ENCODE results near the gene TRAF2.

Gene TRAF2

DNA sequence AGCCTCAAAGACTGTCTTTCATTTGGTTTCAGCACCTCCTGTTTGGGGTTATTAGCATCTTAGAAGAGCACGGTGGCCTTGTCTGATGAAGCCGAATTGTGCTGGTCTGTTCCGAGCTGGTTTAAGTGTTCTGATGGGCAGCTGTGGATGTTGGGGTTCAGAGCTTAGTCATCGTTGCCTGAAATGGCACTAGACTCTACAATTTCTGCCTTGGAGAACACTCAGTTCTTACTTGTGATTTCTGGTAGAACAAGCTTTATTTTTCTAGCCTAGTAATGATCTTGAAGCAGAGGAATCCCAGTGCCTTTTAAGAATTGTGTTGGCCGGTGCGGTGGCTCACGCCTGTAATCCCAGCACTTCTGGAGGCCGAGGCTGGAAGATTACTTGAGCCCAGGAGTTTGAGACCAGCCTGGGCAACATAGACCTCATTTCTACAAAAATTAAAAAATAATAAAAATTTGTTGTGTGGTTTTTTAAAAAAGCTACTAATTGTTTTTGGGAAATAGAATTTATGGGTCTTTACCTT, 50.4 kb downstream of the TRAF2 start:
- no peak for DNase-seq (ENCODE audit: low read depth, low spot score)

DNA sequence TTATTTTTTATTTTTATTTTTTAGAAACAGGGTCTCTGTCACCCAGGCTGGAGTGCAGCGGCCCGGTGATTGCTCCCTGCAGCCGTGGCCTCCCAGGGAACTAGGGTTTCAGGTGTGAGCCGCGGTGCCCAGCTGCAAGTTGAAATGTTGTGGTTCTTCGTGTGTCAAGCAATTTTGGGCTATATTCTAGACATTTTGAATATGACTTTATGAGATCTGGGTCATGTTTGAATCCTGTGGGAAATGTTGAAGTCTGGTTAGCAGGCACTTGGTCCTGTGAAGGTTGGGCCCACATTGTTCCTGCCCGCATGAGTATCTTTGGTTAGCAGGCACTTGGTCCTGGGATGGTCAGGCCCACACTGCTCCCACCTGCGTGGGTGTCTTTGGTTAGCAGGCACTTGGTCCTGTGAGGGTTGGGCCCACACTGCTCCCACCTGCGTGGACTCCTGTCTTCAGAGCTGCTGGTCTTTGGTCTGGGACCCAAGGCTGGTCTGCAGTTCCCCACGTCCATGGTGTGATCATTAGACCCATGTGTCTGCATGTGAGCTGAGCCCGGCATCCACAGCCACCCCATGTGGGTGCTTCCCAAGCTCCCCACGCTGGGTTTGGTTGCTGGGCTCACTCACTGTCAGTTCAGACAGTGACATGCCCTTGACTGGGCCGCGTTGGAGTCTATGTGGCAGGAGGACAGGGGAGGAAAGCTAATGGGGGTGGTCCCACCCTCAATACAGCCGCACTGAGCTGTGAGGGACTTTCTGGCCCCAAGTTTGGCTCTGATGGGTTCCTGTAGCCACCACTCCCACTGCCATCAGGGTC, 51.1 kb downstream of the TRAF2 start:
- DNase-seq (ENCODE audit: low read depth, low spot score) = no peak

DNA sequence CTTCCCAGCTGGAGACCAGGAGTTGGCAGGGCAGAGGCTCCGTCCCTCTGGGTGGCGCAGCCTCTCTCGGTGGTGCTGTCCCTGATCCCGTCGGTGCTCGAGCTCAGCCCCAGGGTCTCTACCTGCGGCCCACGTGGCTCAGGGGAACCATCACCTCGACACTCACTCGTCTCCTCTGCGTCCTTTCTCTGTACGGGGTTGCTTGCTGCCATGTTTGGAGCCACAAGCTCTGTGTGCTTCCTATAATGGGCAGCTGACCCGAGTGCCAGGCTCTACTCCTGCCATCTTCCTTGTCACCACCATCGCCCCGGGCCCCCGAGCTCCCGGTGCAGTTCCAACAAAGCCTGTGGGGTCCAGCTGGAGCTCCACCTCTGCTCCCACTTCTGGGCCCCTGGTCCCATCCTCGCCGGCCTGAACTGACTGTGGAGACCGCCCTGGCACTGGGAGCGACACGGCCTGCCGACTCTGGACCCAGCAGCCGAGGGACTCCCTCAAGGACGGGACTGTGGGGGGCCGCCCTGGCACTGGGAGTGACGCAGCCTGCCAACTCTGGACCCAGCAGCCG, 53.2 kb downstream of the TRAF2 start:
- DNase-seq (ENCODE audit: low read depth, low spot score) = no peak

DNA sequence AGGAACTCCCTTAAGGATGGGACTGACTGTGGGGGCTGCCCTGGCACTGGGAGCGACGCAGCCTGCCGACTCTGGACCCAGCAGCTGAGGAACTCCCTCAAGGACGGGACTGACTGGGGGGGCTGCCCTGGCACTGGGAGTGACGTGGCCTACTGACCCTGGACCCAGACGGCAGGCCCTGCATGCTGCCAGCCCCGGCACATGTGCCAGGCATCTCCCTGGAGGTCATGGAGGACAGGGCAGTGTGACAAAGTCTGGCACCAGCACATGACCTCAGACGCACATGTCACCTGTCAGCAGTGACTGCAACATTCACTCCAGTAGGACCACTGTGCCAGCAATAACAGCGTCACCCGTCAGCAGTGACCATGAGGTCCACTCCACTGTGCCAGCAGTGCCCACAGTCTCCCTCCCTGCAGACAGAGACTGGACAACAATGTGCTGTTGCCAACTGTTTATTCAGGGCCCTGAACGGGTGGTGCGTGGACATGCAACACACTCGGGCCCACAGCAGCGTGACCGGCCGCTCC, 53.7 kb downstream of the TRAF2 start:
- no peak for DNase-seq (ENCODE audit: low read depth, low spot score)

DNA sequence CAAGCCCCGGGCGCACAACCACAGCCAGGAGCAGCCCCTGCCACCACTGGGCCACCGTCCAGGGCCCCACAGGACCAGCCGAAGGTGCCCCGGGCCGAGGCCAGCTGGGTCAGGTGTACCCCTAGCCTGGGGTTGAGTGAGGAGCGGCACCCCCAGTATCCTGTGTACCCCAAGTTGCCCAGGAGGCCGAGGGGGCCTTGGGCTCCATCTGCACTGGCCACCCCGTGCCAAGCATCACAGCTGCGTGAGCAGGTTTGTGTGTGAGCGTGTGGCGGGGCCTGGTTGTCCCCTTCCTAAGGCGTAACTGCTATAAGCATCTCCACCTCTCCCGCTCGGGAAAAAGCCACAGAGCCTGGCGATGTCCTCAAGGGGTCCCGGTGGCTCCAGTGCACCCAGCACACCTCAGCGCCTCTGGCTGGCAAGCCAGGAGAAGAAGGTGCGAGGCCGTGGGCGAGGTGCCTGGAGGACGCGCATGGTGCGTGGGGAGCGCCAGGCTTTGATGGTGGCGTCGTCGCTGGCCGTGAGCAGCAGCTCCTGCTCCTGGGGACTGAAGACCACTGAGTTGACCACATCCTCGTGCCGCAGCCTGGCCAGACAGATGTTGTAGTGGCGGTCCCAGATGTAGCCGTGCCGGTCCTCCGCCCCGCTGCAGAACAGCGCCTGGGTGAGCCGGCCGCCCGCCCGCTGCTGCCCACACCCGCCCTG, 54.4 kb downstream of the TRAF2 start:
- no peak for DNase-seq (ENCODE audit: low read depth, low spot score)

DNA sequence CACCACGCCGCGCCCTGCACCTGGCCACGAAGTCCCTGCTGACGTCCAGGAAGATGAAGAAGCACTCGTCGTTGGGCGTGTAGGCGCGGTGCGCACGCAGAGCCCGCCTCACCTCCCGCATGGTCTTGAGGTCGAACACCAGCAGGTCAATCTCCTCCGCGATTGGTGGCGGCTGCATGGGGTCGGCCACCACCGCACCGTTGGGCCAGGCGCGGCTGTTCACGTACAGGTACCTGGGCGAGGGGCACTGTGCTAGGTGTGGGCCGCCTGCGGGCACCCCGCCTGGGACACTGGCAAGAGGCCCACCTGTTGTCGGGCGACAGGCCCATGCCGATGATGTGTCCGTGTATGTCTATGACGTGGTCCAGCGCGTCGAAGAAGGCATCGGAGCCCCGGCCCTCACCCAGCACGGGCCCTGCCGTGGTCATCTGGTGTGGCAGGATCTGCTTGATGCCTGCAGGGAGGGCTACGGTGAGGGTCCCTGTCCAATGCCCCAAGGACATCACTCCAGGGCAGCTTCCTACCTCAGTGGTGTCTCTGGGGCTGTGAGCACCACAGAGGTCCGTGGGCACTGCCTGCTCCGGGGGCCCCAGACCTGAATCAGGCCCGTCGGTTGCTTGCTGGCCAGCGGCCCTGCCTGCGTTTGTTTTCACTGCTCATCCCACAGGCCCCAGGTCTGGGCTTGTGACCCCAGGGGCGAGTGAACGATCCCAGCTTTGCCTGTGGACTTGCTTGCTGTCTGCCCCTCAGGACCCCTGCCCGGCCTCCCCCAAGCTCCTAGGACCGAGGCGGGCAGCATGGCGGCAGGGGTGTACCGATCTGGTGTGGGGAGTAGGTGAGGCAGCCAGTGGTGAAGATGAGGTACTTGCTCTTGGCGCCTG, 55.2 kb downstream of the TRAF2 start:
- DNase-seq (ENCODE audit: low read depth, low spot score) = no peak

DNA sequence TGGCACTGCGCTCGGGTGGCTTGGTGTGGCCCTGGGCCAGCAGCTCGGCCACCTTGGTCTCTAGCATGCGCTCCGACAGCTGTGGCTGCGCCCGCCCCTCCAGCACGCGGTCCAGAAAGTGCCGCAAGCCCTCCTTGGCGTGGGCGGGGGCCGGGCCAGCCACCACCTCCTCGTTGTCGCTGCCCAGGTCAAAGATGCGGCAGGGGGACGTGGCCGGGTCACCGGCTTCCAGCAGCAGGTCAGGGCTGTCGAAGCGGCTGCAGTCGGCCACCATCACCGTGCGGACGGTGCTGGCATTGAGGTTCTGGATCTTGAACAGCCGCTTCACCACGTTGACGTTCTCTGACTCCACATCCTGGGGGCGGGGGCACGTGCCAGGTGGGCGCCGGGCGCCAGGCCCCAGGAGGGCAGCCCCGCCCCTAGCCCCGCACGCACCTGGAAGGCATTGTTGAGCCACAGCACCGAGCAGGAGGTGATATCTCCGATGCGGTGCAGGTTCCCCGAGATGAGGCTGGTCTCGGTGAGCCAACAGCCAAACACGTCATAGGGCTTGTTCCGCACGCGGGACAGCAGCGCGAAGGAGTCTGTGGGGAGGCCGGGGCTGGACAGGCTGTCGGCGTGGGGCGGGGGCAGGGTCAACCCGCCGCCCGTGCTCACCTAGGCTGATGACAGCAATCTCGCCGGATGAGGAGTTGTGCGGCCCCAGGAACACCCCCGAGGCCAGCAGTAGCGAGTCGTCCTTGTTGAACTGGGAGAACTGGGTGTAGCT, 56.0 kb downstream of the TRAF2 start:
- no peak for DNase-seq (ENCODE audit: low read depth, low spot score)

- no peak for DNase-seq (ENCODE audit: low read depth, low spot score)
These were observed 56.5 kb downstream of the TRAF2 start for GRCh38 chr9:136942881-136943230.

GRCh38 chr9:136943291-136944211, 57.2 kb downstream of the TRAF2 start:
- DNase-seq (ENCODE audit: low read depth, low spot score) = no peak

DNA sequence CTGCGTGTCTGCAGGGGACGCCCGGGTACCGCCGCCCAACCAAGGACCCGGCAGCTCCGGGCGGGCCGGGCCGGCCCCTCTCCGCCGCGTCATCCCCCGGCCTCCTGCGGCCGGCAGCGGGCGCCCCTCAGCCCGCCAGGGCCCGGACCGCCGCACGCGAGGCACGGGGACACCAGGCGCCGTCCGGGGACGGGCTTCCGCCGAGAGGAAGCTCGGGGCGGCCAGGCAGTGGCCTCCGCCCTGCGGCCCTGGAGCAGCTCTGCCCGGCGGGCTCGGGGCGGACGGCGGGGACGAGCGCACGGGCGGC, 57.8 kb downstream of the TRAF2 start:
- DNase-seq (ENCODE audit: low read depth, low spot score) = no peak

DNA sequence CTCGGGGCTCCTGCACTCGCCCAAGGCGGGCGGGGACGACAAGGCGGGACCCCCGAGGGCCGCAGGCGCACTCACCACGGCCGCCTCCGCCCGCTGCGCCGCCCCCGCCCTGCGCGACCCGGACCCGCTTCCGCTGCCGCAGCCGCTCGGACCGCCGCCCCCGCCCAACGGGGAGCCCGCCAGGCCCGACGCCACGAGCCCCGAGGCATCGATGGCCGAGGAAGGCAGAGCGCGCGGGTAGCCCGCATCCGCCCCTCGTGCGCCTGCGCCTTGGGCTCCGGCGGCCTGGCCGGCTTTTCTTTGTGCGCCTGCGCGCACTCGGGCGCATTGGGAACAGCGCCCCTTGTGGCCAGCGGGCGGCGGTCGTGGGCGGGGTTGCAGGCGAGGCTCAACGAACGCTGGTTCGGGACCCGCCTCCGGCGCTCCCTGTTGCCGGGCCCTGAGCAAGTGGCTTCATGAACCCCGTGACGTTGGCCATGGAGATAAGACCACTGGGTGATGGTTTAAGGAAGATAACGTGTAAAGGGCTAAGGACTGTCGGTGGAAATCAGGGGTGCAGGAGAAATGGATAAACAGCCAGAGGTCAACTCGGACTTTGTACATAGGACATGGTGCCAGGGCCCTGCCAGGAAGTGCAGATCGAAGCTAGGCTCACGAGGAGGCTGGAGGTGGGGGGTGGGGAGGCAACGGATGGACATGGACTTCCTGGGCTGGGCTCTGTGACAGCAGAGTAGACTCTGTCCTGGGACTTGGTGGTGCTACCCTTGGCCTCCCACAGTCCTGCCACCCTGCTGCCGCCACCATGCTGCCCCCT, 58.4 kb downstream of the TRAF2 start, which contains the start of the genes C8G and FBXW5:
Gene C8G (plus strand): TSS at position 725 of the 814 bp plus-strand sequence. CDS start 78 bp downstream, at position 803.
Gene FBXW5 (minus strand): TSS at position 220 of the 814 bp plus-strand sequence. CDS start 655 bp downstream, outside the sequence.
- DNase-seq (ENCODE audit: low read depth, low spot score) = peak; percentile 68

DNA sequence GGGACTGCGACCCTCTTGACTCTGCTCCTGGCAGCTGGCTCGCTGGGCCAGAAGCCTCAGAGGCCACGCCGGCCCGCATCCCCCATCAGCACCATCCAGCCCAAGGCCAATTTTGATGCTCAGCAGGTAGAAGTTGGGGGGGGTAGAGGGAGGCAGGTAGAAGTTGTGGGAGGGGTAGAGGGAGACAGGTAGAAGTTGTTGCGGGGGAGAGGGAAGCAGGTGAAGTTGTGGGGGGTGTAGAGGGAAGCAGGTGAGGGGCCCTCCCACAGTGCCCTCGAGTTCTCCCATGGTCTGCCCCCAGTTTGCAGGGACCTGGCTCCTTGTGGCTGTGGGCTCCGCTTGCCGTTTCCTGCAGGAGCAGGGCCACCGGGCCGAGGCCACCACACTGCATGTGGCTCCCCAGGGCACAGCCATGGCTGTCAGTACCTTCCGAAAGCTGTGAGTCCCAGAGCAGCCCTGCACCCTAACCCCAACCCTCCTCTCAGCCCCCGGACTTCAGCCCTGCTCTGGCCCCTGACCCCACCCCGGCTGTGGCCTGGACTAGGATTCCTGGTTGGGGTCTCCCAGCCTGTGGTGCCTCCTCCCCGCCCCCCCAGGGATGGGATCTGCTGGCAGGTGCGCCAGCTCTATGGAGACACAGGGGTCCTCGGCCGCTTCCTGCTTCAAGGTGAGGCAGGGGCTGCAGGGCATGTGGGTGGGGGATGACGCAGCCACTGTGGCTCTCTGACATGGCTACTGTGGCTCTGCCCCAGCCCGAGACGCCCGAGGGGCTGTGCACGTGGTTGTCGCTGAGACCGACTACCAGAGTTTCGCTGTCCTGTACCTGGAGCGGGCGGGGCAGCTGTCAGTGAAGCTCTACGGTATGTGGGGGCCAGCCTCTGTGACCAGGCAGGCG, 59.3 kb downstream of the TRAF2 start:
- DNase-seq (ENCODE audit: low read depth, low spot score) = no peak

DNA sequence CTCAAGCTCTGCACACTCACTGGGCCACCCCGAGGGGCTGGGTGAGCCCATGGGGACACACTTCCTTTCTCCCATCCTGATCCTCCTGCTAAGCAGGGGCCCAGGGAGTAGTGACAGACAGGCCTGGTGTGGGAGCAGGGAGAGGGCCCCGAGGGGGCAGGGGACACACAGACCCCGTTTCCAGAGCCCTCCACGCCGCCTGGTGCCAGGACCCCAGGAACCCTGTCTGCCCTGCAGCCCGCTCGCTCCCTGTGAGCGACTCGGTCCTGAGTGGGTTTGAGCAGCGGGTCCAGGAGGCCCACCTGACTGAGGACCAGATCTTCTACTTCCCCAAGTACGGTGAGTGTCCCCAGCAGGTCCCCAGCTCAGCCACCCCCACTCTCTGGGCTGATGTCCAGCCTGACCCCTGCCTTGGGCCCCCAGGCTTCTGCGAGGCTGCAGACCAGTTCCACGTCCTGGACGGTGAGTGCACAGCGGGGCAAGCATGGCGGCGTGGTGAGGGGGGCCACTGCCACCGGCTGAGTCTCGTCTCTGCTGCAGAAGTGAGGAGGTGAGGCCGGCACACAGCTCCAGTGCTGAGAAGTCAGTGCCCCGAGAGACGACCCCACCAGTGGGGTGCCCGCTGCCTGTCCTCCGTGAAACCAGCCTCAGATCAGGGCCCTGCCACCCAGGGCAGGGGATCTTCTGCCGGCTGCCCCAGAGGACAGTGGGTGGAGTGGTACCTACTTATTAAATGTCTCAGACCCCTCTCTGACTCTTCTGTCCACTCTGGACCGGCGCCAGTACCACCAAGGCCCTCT, 60.1 kb downstream of the TRAF2 start:
- DNase-seq (ENCODE audit: low read depth, low spot score) = no peak

GRCh38 chr9:136947028-136947891, 60.9 kb downstream of the TRAF2 start:
- no peak for DNase-seq (ENCODE audit: low read depth, low spot score)

DNA sequence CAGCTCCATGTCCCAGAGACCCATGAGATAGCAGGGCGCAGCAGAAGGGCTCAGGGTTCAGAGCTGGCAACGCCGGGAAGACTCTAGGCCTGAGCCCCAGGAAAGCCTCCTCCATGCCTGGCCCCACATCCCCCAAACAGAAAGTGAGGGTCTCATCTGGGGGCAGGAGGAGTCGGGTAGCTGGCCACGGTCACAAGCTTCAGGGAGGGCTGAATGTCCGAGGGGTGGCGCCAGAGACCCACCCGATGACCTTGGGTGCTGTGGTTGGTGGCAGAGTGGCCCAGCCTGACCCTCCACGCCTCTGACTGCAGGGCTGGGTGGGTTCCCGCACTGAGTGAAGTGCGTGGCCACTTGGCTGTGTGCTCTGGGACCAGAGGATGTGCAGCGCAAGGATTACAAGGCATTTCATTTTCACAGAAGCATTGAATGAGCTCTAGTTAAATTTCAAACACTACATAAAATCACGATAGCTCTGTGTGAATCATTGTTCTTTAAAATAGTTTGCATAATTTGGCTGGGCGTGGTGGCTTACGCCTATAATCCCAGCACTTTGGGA, 61.7 kb downstream of the TRAF2 start:
- no peak for DNase-seq (ENCODE audit: low read depth, low spot score)

Measured in brain pericyte (primary cell).